Esophagus muscularis mucosa (tissue), 4 donors: Measurements from ENCODE around the gene TAF10. TPM values are rescaled to one million over a fixed set of nuclear protein-coding genes. Genes with fewer than 3 reads are reported as not detected.

Experiments used
- DNase-seq: peaks from one replicate; pipeline ENCODE4 v3.0.0-alpha.2; 2017; ENCODE audit errors: extremely low spot score
- H3K27ac ChIP-seq, 4 donors: fragments of 200-600 bp; sonication (generic); replicated peaks in 1 of 4; 1 replicate in 3 of 4; 2 replicates in 1 of 4; pipeline ENCODE4 v1.5.1; 2016 to 2019; ENCODE audit warnings: mild to moderate bottlenecking in 1 of 4
- H3K27me3 ChIP-seq, 4 donors: fragments of 200-600 bp; sonication (generic); one replicate each; pipeline versions ENCODE4 v1.5.1 to v1.6.0; 2016 to 2019
- H3K36me3 ChIP-seq, 4 donors: fragments of 200-600 bp; sonication (generic); one replicate each; pipeline ENCODE4 v1.5.1; 2016 to 2019
- H3K4me1 ChIP-seq, 4 donors: fragments of 200-600 bp; sonication (generic); one replicate each; pipeline ENCODE4 v1.5.1; 2016 to 2019
- H3K4me3 ChIP-seq, 4 donors: fragments of 200-600 bp; sonication (generic); 1 replicate in 2 of 4; 2 replicates in 2 of 4; pipeline ENCODE4 v1.5.1; 2016 to 2019; ENCODE audit warnings: mild to moderate bottlenecking in 4 of 4, moderate library complexity in 1 of 4
- H3K9me3 ChIP-seq, 4 donors: fragments of 200-600 bp; sonication (generic); 1 replicate in 3 of 4; 2 replicates in 1 of 4; pipeline ENCODE4 v1.5.1; 2016 to 2019
- CTCF ChIP-seq, 3 experiments: fragments of 200-600 bp in 2 of 3; fragments of 450-650 bp in 1 of 3; sonication (generic) in 2 of 3; IDR thresholded peaks; one replicate each; pipeline ENCODE4 v1.5.1; 2017 to 2019; ENCODE audit warnings: antibody characterized with exemption in 3 of 3, mild to moderate bottlenecking in 2 of 3, moderate library complexity in 1 of 3
- EP300 ChIP-seq: sonication (generic); formaldehyde crosslinking; IDR thresholded peaks from one replicate; pipeline ENCODE4 v1.6.1; 2017; ENCODE audit warnings: antibody characterized with exemption
- POLR2A ChIP-seq: fragments of 450-650 bp; IDR thresholded peaks from one replicate; pipeline ENCODE4 v1.6.1; 2017; ENCODE audit warnings: antibody characterized with exemption, moderate library complexity, mild to moderate bottlenecking, low read depth
- POLR2AphosphoS5 ChIP-seq, 2 donors: sonication (generic); formaldehyde crosslinking; IDR thresholded peaks; one replicate each; pipeline ENCODE4 v1.6.1; 2017; ENCODE audit warnings: antibody characterized with exemption in 2 of 2
- WGBS: methylation state at CpG from one replicate; pipeline ENCODE4 v1.1.5; 2018; 5-methylcytosine and 5-hydroxymethylcytosine counted together
- intact Hi-C: fragments of 100-400 bp; cut with DNase I; formaldehyde crosslinking; loops from one replicate; pipeline ENCODE4 v1.15.1; 2023
- total RNA-seq, 4 donors: library from RNA; depleted of rRNA; stranded (reverse); fragments of >200 nt; gene quantifications; one replicate each; pipeline versions ENCODE4 v1.1.0 to v1.2.1, GENCODE V29; 2016

TAF10 gene
- total RNA-seq, 4 donors from 2014 or later: 24.2 to 51.1 (median 43.4) TPM

GRCh38 chr11:6632116-6633073, 20.4 kb upstream of the TAF10 start:
- Histone ChIP-seq H3K9me3 (no peaks in the 10 kb centered on the region), H3K4me3 (no peak overlapping the region), H3K27me3 (no peaks in the 10 kb centered on the region), H3K4me1 (peaks cover 30 to 43% (median 36%) of the 10 kb centered on the region in 4 donors), H3K36me3 (peaks cover 20 to 62% (median 53%) of the 10 kb centered on the region in 4 donors), H3K27ac (no peak overlapping the region)
- 91% methylated on average over 11 of the region's 29 CpGs for WGBS
- DNase-seq: no peak
- no peak for TF ChIP-seq POLR2A
- TF ChIP-seq EP300: no peak
- TF ChIP-seq POLR2AphosphoS5 (IDR thresholded peaks at IDR 0.05): no peak
- no peak for TF ChIP-seq CTCF (IDR thresholded peaks at IDR 0.05)
- intact Hi-C loops: no loop called here

- 89% methylated on average over 10 of the region's 11 CpGs for WGBS
- Histone ChIP-seq H3K36me3 (peaks cover 20 to 72% (median 63%) of the 10 kb centered on the region in 4 donors), H3K4me1 (peaks cover 21 to 37% (median 28%) of the 10 kb centered on the region in 4 donors), H3K27ac (no peak overlapping the region), H3K9me3 (no peaks in the 10 kb centered on the region), H3K4me3 (no peak overlapping the region), H3K27me3 (no peaks in the 10 kb centered on the region)
- intact Hi-C loops: no loop called here
- TF ChIP-seq CTCF (IDR thresholded peaks at IDR 0.05) (no peak), POLR2A (no peak), POLR2AphosphoS5 (IDR thresholded peaks at IDR 0.05) (no peak), EP300 (no peak)
- DNase-seq: no peak
Observed at GRCh38 chr11:6631361-6631890, 19.4 kb upstream of the TAF10 start.

- peaks cover 20 to 78% (median 68%) of the 10 kb centered on the region in 4 donors for H3K36me3 ChIP-seq
- TF ChIP-seq CTCF (IDR thresholded peaks at IDR 0.05): no peak
- no peak for TF ChIP-seq POLR2A
- TF ChIP-seq POLR2AphosphoS5 (IDR thresholded peaks at IDR 0.05): no peak
- no peak for TF ChIP-seq EP300
- intact Hi-C loops: no loop called here
- H3K4me1 ChIP-seq: peaks cover 14 to 30% (median 22%) of the 10 kb centered on the region in 4 donors
- WGBS: 81% methylated on average over 26 of the region's 28 CpGs
- H3K27me3 ChIP-seq: no peaks in the 10 kb centered on the region
- H3K4me3 ChIP-seq: no peak overlapping the region
- no peak for DNase-seq
- no peaks in the 10 kb centered on the region for H3K9me3 ChIP-seq
- H3K27ac ChIP-seq: no peak overlapping the region
Observed at GRCh38 chr11:6630632-6631291, 18.7 kb upstream of the TAF10 start.

GRCh38 chr11:6629892-6630631, 18.0 kb upstream of the TAF10 start:
- Histone ChIP-seq H3K36me3 (peaks cover 20 to 85% (median 74%) of the 10 kb centered on the region in 4 donors), H3K4me3 (no peak overlapping the region)
- 85% methylated on average over 28 of the region's 102 CpGs for WGBS

More at GRCh38 chr11:6629892-6630631, 18.0 kb upstream of the TAF10 start:
- no peak for TF ChIP-seq CTCF (IDR thresholded peaks at IDR 0.05)
- TF ChIP-seq POLR2AphosphoS5 (IDR thresholded peaks at IDR 0.05): no peak
- TF ChIP-seq EP300: no peak
- TF ChIP-seq POLR2A: no peak
- Histone ChIP-seq H3K27ac (no peak overlapping the region), H3K9me3 (no peaks in the 10 kb centered on the region), H3K4me1 (peaks cover 7 to 23% (median 15%) of the 10 kb centered on the region in 4 donors), H3K27me3 (no peaks in the 10 kb centered on the region)
- intact Hi-C loops: no loop called here
- DNase-seq: no peak
